Activated B cell treated with CpG ODN at 0.5 μM for 24 hours (primary cell): ENCODE results near the gene PHACTR2. TPM values are rescaled to one million over a fixed set of nuclear protein-coding genes. Genes with fewer than 3 reads are reported as not detected.

Experiments used
- ATAC-seq: fragments of 200-7000 bp; cut with Tn5 transposase; one replicate; pipeline ENCODE4 v1.10.0; 2021; ENCODE audit warnings: low read depth, mild to moderate bottlenecking, moderate library complexity
- CTCF ChIA-PET: fragments of 350-600 bp; sonication (Branson Sonifier 250); formaldehyde crosslinking; loops from one replicate; lab custom pipeline; 2021; ENCODE audit warnings: antibody characterized with exemption; lab: Charles Lee
- POLR2A ChIA-PET: fragments of 350-600 bp; sonication (Branson Sonifier 250); formaldehyde crosslinking; loops from one replicate; lab custom pipeline; 2021; ENCODE audit warnings: antibody characterized with exemption; lab: Charles Lee
- DNase-seq: peaks from one replicate; pipeline ENCODE4 v3.0.0; 2022
- H3K27ac Mint-ChIP-seq: one replicate; pipeline ENCODE4 v1.8.0; 2020; ENCODE audit warnings: mixed read lengths
- H3K27me3 Mint-ChIP-seq: one replicate; pipeline ENCODE4 v1.8.0; 2021; ENCODE audit warnings: mixed read lengths
- H3K36me3 Mint-ChIP-seq: one replicate; pipeline ENCODE4 v1.8.0; 2021; ENCODE audit warnings: low read depth, mixed read lengths
- H3K4me1 Mint-ChIP-seq: one replicate; pipeline ENCODE4 v1.8.0; 2021; ENCODE audit warnings: mixed read lengths
- H3K4me3 Mint-ChIP-seq: one replicate; pipeline ENCODE4 v1.8.0; 2020; ENCODE audit warnings: mild to moderate bottlenecking, mixed read lengths
- H3K9me3 Mint-ChIP-seq: one replicate; pipeline ENCODE4 v1.8.0; 2020; ENCODE audit warnings: mixed read lengths
- CTCF ChIP-seq: fragments of 200-600 bp; IDR thresholded peaks from one replicate; pipeline ENCODE4 v1.8.0; 2022; ENCODE audit warnings: antibody characterized with exemption, mild to moderate bottlenecking
- intact Hi-C: fragments of 100-400 bp; cut with micrococcal nuclease; formaldehyde crosslinking; loops from one replicate; pipeline ENCODE4 v1.15.1; 2024
- total RNA-seq: library from RNA; stranded (reverse); gene quantifications from 2 replicates; pipeline ENCODE4 v1.2.3, GENCODE V29; 2022

Gene PHACTR2
- total RNA-seq, 1 donor from 2014 or later, result 11.7 TPM

- no peak overlapping the region for H3K4me3 Mint-ChIP-seq
- TF ChIP-seq CTCF, result no peak
- ATAC-seq (no peak), DNase-seq (no peak)
- no peak overlapping the region for H3K27ac Mint-ChIP-seq
- H3K9me3 Mint-ChIP-seq, result no peaks in the 10 kb centered on the region
- peaks cover 4% of the 10 kb centered on the region for H3K36me3 Mint-ChIP-seq
- POLR2A ChIA-PET, result no interaction called here
- H3K4me1 Mint-ChIP-seq, result no peaks in the 10 kb centered on the region
- CTCF ChIA-PET, result no interaction called here
- no peaks in the 10 kb centered on the region for H3K27me3 Mint-ChIP-seq
- intact Hi-C loops, result no loop called here
Measured at GRCh38 chr6:143773506-143774150, 95.9 kb downstream of the PHACTR2 start.

- Mint-ChIP-seq H3K36me3 (peaks cover 4% of the 10 kb centered on the region), H3K9me3 (no peaks in the 10 kb centered on the region), H3K27ac (no peak overlapping the region), H3K27me3 (no peaks in the 10 kb centered on the region), H3K4me1 (no peaks in the 10 kb centered on the region), H3K4me3 (no peak overlapping the region)
- ATAC-seq (no peak), DNase-seq (no peak)
- ChIA-PET POLR2A (no interaction called here), CTCF (no interaction called here)
- intact Hi-C loops, result no loop called here
- TF ChIP-seq CTCF, result no peak
Measured at GRCh38 chr6:143774347-143774746, 96.6 kb downstream of the PHACTR2 start.

- no peak for ATAC-seq
- ChIA-PET CTCF (no interaction called here), POLR2A (no interaction called here)
- Mint-ChIP-seq H3K4me1 (no peaks in the 10 kb centered on the region), H3K27ac (no peak overlapping the region), H3K36me3 (peaks cover 4% of the 10 kb centered on the region), H3K9me3 (no peaks in the 10 kb centered on the region), H3K27me3 (no peaks in the 10 kb centered on the region), H3K4me3 (no peak overlapping the region)
- TF ChIP-seq CTCF, result no peak
- DNase-seq, result no peak
- intact Hi-C loops, result no loop called here
Measured at GRCh38 chr6:143775336-143775735, 97.6 kb downstream of the PHACTR2 start.

- no peak for TF ChIP-seq CTCF
- no peak for ATAC-seq
- Mint-ChIP-seq H3K27ac (no peak overlapping the region), H3K4me1 (no peaks in the 10 kb centered on the region), H3K36me3 (peaks cover 5% of the 10 kb centered on the region), H3K9me3 (no peaks in the 10 kb centered on the region), H3K27me3 (no peaks in the 10 kb centered on the region), H3K4me3 (no peak overlapping the region)
- CTCF ChIA-PET, result no interaction called here
- no peak for DNase-seq
- intact Hi-C loops, result no loop called here
- POLR2A ChIA-PET, result no interaction called here
Measured at GRCh38 chr6:143778926-143779325, 101.2 kb downstream of the PHACTR2 start.

- no peaks in the 10 kb centered on the region for H3K4me1 Mint-ChIP-seq
- H3K27me3 Mint-ChIP-seq, result no peaks in the 10 kb centered on the region
- DNase-seq (no peak), ATAC-seq (no peak)
- peaks cover 17% of the 10 kb centered on the region for H3K36me3 Mint-ChIP-seq
- CTCF ChIA-PET, result no interaction called here
- intact Hi-C loops, result no loop called here
- POLR2A ChIA-PET, result no interaction called here
- H3K27ac Mint-ChIP-seq, result no peak overlapping the region
- peaks cover 14% of the 10 kb centered on the region for H3K9me3 Mint-ChIP-seq
- H3K4me3 Mint-ChIP-seq, result no peak overlapping the region
- no peak for TF ChIP-seq CTCF
Measured at GRCh38 chr6:143782481-143782880, 104.7 kb downstream of the PHACTR2 start.
